A673 (cell line): ENCODE results near the gene CDC25A.

Experiments used
- EZH2 ChIP-seq: fragments of 200-600 bp; sonication (generic); IDR thresholded peaks from 2 replicates; pipeline ENCODE4 v1.6.1; 2017; ENCODE audit warnings: borderline replicate concordance, low read depth, mild to moderate bottlenecking, mixed read lengths, antibody characterized with exemption, low read length; ENCODE audit not compliant: poor library complexity, severe bottlenecking
- TF ChIP-seq, protein P1 (sequence below): fragments of 300-800, 200-600 bp; sonication (generic); conservative IDR thresholded peaks from 2 replicates; pipeline ENCODE4 v1.5.1; 2017; ENCODE audit warnings: low read depth, mild to moderate bottlenecking, antibody characterized with exemption, low read length, moderate library complexity, mixed read lengths

DNA sequence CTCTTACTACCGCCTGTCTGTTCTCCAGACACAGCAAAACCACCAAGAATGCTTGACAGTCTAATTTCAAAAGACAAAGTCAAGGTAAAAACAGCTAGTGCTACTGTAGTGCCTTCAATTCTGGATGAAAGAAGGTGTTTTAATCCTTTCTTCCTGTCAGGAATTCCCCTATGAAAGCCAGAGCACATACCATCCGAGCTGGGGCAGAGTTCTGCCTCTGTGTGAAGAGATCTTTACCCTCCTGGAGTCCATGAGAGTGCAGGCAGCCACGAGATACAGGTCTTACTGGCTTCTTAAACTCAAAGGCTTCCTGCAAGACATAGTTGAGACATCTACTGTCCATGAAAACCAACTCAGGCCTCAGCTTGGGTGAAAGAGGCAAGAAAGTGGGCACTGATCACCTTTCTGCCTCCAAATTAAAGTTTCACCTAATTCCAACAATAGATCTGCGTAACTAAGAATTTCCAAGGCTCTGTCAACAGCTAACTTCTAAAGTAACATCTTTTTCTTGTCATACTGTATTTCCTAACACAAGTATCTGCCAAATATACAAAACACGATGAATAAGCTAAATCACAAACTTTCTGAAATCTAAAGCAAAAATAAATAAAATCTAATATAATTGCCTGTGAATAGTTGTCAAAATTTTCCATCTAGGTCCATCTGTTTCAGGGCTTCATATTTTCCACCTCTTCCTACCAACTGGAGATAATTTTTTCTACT lies 7.5 kb downstream of the CDC25A start:
- TF ChIP-seq, protein P1, sequence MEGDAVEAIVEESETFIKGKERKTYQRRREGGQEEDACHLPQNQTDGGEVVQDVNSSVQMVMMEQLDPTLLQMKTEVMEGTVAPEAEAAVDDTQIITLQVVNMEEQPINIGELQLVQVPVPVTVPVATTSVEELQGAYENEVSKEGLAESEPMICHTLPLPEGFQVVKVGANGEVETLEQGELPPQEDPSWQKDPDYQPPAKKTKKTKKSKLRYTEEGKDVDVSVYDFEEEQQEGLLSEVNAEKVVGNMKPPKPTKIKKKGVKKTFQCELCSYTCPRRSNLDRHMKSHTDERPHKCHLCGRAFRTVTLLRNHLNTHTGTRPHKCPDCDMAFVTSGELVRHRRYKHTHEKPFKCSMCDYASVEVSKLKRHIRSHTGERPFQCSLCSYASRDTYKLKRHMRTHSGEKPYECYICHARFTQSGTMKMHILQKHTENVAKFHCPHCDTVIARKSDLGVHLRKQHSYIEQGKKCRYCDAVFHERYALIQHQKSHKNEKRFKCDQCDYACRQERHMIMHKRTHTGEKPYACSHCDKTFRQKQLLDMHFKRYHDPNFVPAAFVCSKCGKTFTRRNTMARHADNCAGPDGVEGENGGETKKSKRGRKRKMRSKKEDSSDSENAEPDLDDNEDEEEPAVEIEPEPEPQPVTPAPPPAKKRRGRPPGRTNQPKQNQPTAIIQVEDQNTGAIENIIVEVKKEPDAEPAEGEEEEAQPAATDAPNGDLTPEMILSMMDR: no peak
- TF ChIP-seq EZH2: no peak
